Upper lobe of left lung (tissue), 6 donors: ENCODE data around the gene PWWP2A. TPM values are rescaled to one million over a fixed set of nuclear protein-coding genes. Genes with fewer than 3 reads are reported as not detected.
"Not testable (repeated sequence)": the region's sequence is repeated elsewhere in the genome, so short reads cannot be mapped to it uniquely, and the experiment has no call there.

Source experiments
- ATAC-seq, 2 donors: fragments of 200-7000 bp; cut with Tn5 transposase; one replicate each; pipeline ENCODE4 v1.9.1; 2022; ENCODE audit warnings: mild to moderate bottlenecking in 2 of 2, moderate library complexity in 2 of 2; ENCODE audit not compliant: low FRiP score in 2 of 2
- DNase-seq, 2 donors: peaks; one replicate each; pipeline ENCODE4 v3.0.0-alpha.2; 2019 to 2020
- H3K27ac ChIP-seq, 4 donors: fragments of 200-600 bp; sonication (generic); one replicate each; pipeline ENCODE4 v1.5.1; 2016 to 2019
- H3K27me3 ChIP-seq, 4 donors: fragments of 200-600 bp; sonication (generic); one replicate each; pipeline ENCODE4 v1.5.1; 2017 to 2019
- H3K36me3 ChIP-seq, 4 donors: fragments of 200-600 bp; sonication (generic); one replicate each; pipeline ENCODE4 v1.5.1; 2016 to 2019
- H3K4me1 ChIP-seq, 4 donors: fragments of 200-600 bp; sonication (generic); one replicate each; pipeline ENCODE4 v1.5.1; 2018 to 2019
- H3K4me3 ChIP-seq, 4 donors: fragments of 200-600 bp; sonication (generic); one replicate each; pipeline ENCODE4 v1.5.1; 2017 to 2019; ENCODE audit warnings: mild to moderate bottlenecking in 2 of 4, moderate library complexity in 1 of 4
- H3K9me3 ChIP-seq, 4 donors: fragments of 200-600 bp; sonication (generic); one replicate each; pipeline ENCODE4 v1.5.1; 2018 to 2019
- EP300 ChIP-seq, 4 donors: sonication (generic); formaldehyde crosslinking; IDR thresholded peaks; one replicate each; pipeline ENCODE4 v1.5.1; 2017; ENCODE audit warnings: antibody characterized with exemption in 4 of 4, control low read depth in 2 of 4
- POLR2A ChIP-seq, 4 donors: fragments of 450-650 bp; IDR thresholded peaks; one replicate each; pipeline ENCODE4 v1.5.1; 2016 to 2017; ENCODE audit warnings: antibody characterized with exemption in 4 of 4, mild to moderate bottlenecking in 2 of 4
- POLR2AphosphoS5 ChIP-seq, 2 donors: sonication (generic); formaldehyde crosslinking; IDR thresholded peaks; one replicate each; pipeline ENCODE4 v1.5.1; 2017; ENCODE audit warnings: antibody characterized with exemption in 2 of 2
- WGBS, 2 donors: methylation state at CpG; one replicate each; pipeline ENCODE4 v1.1.5; 2017 to 2018; 5-methylcytosine and 5-hydroxymethylcytosine counted together
- total RNA-seq, 6 donors: library from RNA; depleted of rRNA in 4 of 6; stranded (reverse); fragments of >200 nt in 4 of 6; gene quantifications; one replicate each; pipeline versions ENCODE4 v1.1.0 to v1.2.1, GENCODE V29; 2016 to 2021
- TF ChIP-seq, protein P1 (sequence below), 6 experiments: fragments of 450-650 bp in 4 of 6; fragments of 200-600 bp in 2 of 6; sonication (generic) in 2 of 6; IDR thresholded peaks; one replicate each; pipeline ENCODE4 v1.5.1; 2016 to 2019; ENCODE audit warnings: antibody characterized with exemption in 6 of 6
- donor health status: DM: no; HTN: no; CAD: no; lungs with moderate emphysema.
- donor health status: DM: no; HTN: yes; CAD: no; lungs with severe emphysema.

Gene PWWP2A
- total RNA-seq, 6 donors from 2014 or later = 19.6 to 46.1 (median 33.8) TPM

DNA sequence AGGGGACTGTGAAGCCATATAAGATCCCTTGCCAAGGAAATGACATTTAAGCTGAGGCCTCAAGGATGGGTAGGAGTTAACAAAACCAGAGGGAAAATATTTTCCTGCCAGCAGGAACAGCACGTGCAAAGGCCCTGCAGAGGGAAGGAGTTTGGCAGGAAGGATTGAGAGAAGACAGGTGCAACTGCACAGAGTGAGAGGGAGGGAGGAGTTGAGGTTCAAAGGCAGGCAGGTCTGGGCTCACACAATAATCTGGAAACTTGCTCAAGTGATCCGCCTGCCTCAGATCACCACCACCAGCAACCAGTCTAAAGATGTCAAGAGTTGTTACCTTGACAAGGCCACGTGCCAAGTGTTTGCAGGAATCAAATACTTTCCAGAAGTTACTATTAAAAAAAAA, 31.1 kb upstream of the PWWP2A start:
- Histone ChIP-seq H3K4me3 (no peak overlapping the region), H3K4me1 (no peaks in the 10 kb centered on the region), H3K27me3 (no peaks in the 10 kb centered on the region), H3K36me3 (no peaks in the 10 kb centered on the region), H3K27ac (no peak overlapping the region), H3K9me3 (no peaks in the 10 kb centered on the region)
- TF ChIP-seq POLR2AphosphoS5 (IDR thresholded peaks at IDR 0.05) (no peak), EP300 (IDR thresholded peaks at IDR 0.05) (no peak), POLR2A (IDR thresholded peaks at IDR 0.05) (no peak)
- TF ChIP-seq, protein P1, sequence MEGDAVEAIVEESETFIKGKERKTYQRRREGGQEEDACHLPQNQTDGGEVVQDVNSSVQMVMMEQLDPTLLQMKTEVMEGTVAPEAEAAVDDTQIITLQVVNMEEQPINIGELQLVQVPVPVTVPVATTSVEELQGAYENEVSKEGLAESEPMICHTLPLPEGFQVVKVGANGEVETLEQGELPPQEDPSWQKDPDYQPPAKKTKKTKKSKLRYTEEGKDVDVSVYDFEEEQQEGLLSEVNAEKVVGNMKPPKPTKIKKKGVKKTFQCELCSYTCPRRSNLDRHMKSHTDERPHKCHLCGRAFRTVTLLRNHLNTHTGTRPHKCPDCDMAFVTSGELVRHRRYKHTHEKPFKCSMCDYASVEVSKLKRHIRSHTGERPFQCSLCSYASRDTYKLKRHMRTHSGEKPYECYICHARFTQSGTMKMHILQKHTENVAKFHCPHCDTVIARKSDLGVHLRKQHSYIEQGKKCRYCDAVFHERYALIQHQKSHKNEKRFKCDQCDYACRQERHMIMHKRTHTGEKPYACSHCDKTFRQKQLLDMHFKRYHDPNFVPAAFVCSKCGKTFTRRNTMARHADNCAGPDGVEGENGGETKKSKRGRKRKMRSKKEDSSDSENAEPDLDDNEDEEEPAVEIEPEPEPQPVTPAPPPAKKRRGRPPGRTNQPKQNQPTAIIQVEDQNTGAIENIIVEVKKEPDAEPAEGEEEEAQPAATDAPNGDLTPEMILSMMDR (IDR thresholded peaks at IDR 0.05) = no peak
- WGBS, 2 donors = 60 to 69% methylated on average over 3 of the region's 3 CpGs
- DNase-seq (peak in 1 of 2 donors; percentile 41), ATAC-seq (peak in 1 of 2 donors; percentile 26)

DNA sequence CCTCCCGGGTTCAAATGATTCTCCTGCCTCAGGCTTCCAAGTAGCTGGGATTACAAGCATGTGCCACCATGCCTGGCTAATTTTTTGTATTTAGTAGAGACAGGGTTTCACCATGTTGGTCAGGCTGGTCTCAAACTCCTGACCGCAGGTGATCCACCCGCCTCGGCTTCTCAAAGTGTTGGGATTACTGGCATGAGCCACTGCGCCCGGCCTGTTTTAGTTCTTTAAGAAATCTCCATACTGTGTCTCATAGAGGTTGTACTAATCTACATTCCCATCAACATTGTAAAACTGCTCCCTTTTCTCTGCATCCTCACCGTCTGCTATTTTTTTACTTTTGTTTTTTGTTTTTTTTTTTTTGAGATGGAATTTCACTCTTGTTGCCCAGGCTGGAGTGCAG, 25.2 kb upstream of the PWWP2A start:
- not testable (repeated sequence) for H3K9me3 ChIP-seq, H3K27ac ChIP-seq, H3K4me1 ChIP-seq, H3K36me3 ChIP-seq, DNase-seq, H3K27me3 ChIP-seq, H3K4me3 ChIP-seq, ATAC-seq
- WGBS, 2 donors = 89 to 92% methylated on average over 7 of the region's 7 CpGs

DNA sequence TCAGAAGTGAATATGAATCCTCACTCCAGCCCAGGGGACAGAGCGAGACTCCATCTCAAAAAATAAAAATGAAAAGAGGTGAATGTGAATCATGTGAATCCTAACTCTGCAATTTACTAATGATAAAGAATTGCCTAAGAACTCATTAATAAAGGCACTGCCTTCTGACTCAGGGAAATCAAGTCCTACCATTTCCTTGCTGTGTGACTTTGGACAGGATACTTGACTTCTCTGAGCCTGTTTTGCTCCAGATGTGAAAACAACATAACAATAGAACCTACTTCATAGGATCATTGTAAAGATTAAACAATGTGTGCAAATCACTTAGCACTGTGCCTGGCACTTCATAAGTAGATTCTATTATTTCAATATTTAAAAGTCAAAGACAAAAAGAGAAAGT, 15.1 kb upstream of the PWWP2A start:
- 97 to 100% methylated on average over 1 of the region's 1 CpG for WGBS, 2 donors
- no peak for TF ChIP-seq EP300 (IDR thresholded peaks at IDR 0.05)
- TF ChIP-seq POLR2AphosphoS5 (IDR thresholded peaks at IDR 0.05) = no peak
- TF ChIP-seq, protein P1 (IDR thresholded peaks at IDR 0.05) = no peak
- no peak for TF ChIP-seq POLR2A (IDR thresholded peaks at IDR 0.05)
- H3K9me3 ChIP-seq = no peaks in the 10 kb centered on the region

DNA sequence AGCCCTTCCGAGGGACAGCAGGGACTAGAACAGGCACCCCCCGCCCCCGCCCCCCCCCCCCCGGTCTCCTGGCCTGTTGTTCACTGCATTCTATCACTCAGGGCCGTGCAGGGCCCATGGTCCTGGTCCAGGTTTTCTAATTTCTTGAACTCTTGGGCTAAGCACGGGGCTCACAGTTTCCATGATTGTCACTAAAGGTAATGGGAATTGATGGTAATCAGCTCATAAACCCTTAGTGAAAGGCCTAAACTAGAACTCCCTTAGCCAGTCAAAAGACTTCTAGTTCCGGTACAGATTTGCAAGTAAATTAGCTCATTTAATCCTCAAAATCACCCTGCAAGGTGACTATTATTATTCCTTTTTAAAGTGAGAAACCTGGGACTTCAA, 14.7 kb upstream of the PWWP2A start:
- Histone ChIP-seq H3K4me3 (peak overlapping the region in 2 of 4 donors; percentile 18 to 29), H3K27me3 (no peaks in the 10 kb centered on the region), H3K9me3 (no peaks in the 10 kb centered on the region), H3K27ac (peak overlapping the region in 2 of 4 donors; percentile 18 to 21), H3K36me3 (no peaks in the 10 kb centered on the region), H3K4me1 (peaks cover 0 to 6% (median 5%) of the 10 kb centered on the region in 4 donors)
- 51 to 83% methylated on average over 2 to 7 of the region's 7 CpGs for WGBS, 2 donors
- ATAC-seq (peak; percentile 13 to 26), DNase-seq (no peak)
- no peak for TF ChIP-seq EP300 (IDR thresholded peaks at IDR 0.05)
- TF ChIP-seq, protein P1 (IDR thresholded peaks at IDR 0.05) = no peak
- no peak for TF ChIP-seq POLR2A (IDR thresholded peaks at IDR 0.05)
- no peak for TF ChIP-seq POLR2AphosphoS5 (IDR thresholded peaks at IDR 0.05)

More for the DNA sequence above, 15.1 kb upstream of the PWWP2A start:
- no peak for DNase-seq
- no peak for ATAC-seq
- no peak overlapping the region for H3K4me3 ChIP-seq
- no peaks in the 10 kb centered on the region for H3K36me3 ChIP-seq
- no peak overlapping the region for H3K27ac ChIP-seq
- H3K4me1 ChIP-seq = peaks cover 0 to 6% (median 5%) of the 10 kb centered on the region in 4 donors
- H3K27me3 ChIP-seq = no peaks in the 10 kb centered on the region

DNA sequence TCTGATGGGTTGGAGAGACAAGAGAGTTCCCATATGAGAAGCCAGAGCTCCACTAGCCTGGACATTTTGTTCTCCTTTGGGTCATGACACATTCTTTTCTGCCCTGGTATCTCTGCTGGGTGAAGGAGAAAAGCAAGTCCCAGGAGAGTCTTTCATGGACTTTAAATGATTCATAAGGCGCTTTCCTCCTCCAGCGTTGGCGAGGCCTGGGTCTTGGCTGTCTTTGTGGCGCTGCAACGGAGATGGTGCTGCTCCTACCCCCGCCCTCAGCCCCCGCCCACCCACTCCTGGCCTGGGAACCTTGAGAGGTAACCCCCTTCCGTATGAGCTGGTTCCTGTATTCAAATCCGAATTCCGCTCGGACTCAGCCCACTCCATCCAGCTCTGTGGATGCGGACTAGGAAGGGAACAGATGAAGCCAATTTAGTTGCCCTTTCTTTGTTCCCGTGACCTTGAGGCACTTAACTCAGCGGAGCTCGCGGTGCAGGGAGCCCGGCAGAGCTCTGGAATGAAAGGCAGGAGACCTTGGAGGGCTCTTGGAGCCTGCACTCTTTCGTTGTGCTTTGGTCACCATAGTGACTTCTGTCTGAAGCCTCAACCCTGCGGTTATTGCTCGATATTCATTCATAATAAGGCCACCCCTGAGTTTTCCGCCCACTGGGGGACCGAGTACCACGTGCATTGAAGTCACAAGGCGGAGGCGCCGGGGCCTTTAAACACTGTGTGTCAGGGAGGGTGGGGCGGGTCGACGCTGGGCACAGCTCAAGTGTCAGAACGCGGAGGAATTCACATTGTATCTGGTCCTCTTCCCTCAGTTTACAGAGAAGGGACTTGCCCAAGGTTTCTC, 14.0 kb upstream of the PWWP2A start:
- 47 to 61% methylated on average over 5 to 31 of the region's 31 CpGs for WGBS, 2 donors
- Histone ChIP-seq H3K9me3 (no peaks in the 10 kb centered on the region), H3K4me1 (peaks cover 0 to 6% (median 5%) of the 10 kb centered on the region in 4 donors), H3K27ac (peak overlapping the region in 2 of 4 donors; percentile 18 to 21), H3K27me3 (no peaks in the 10 kb centered on the region), H3K36me3 (no peaks in the 10 kb centered on the region), H3K4me3 (peak overlapping the region in 3 of 4 donors; percentile 12 to 29 (median 18))
- DNase-seq = peak in 1 of 2 donors; percentile 40
- TF ChIP-seq POLR2A (IDR thresholded peaks at IDR 0.05) = no peak
- TF ChIP-seq POLR2AphosphoS5 (IDR thresholded peaks at IDR 0.05) = no peak
- no peak for TF ChIP-seq EP300 (IDR thresholded peaks at IDR 0.05)
- TF ChIP-seq, protein P1 (IDR thresholded peaks at IDR 0.05) = no peak
- ATAC-seq = peak; percentile 78 to 80
